HepG2 (cell line): Measurements from ENCODE around the gene FGF16. TPM values are rescaled to one million over a fixed set of nuclear protein-coding genes. Genes with fewer than 3 reads are reported as not detected.

Source experiments
- ATAC-seq: fragments of 200-7000 bp; cut with Tn5 transposase; 3 replicates; pipeline ENCODE4 v1.9.1; 2020; ENCODE audit warnings: mild to moderate bottlenecking, moderate library complexity
- BruUV-seq: library from RNA; stranded (reverse); fragments of 400-500 nt; replicated peaks from 2 replicates; lab custom pipeline; 2021; lab: Mats Ljungman, UMichigan
- CTCF ChIA-PET: fragments of 300-600 bp; formaldehyde crosslinking; extraction: SDS; loops from one replicate; lab custom pipeline; 2021; ENCODE audit warnings: low total read pairs, inconsistent platforms, low intra/inter-chr PET ratio; lab: Yijun Ruan, JAX
- POLR2A ChIA-PET: fragments of 350-600 bp; sonication (Branson Sonifier 250); formaldehyde crosslinking; loops from one replicate; lab custom pipeline; 2020; ENCODE audit warnings: antibody characterized with exemption, inconsistent platforms; lab: Yijun Ruan, JAX
- DNase-seq: peaks from one replicate; pipeline ENCODE4 v3.0.0-alpha.2; 2015; ENCODE audit warnings: low spot score
- FAIRE-seq: peaks from 3 replicates; lab custom pipeline; 2011; peaks lifted over from hg19 to GRCh38; lab: Jason Lieb, UNC
- H2AFZ ChIP-seq: one replicate; pipeline ENCODE4 v1.6.1; 2011; ENCODE audit warnings: low read length, inconsistent platforms
- H3K27ac ChIP-seq: fragments of 300-600 bp; 3 replicates; pipeline ENCODE4 v1.8.0; 2011; ENCODE audit warnings: mixed run types, mild to moderate bottlenecking, mixed read lengths, low read length, inconsistent platforms; ENCODE audit not compliant: insufficient read depth; ENCODE audit errors: extremely low read length
- H3K27me3 ChIP-seq, 2 experiments: fragments of 200-600 bp in 1 of 2; 2 replicates in 1 of 2; 3 replicates in 1 of 2; pipeline versions ENCODE4 v1.6.0 to v1.8.0; 2011; ENCODE audit warnings: low read length in 2 of 2, mild to moderate bottlenecking in 2 of 2, moderate library complexity in 2 of 2, inconsistent platforms in 1 of 2; ENCODE audit not compliant: insufficient read depth in 2 of 2, control insufficient read depth in 1 of 2
- H3K36me3 ChIP-seq, 2 experiments: fragments of 200-600 bp in 1 of 2; replicated peaks in 1 of 2; 2 replicates in 1 of 2; 3 replicates in 1 of 2; pipeline versions ENCODE4 v1.5.1 to v1.8.0; 2011; ENCODE audit warnings: low read length in 2 of 2, inconsistent platforms in 1 of 2; ENCODE audit not compliant: insufficient read depth in 2 of 2, control insufficient read depth in 1 of 2
- H3K4me1 ChIP-seq: 2 replicates; pipeline ENCODE4 v1.5.1; 2012; ENCODE audit warnings: low read length, inconsistent platforms; ENCODE audit not compliant: insufficient read depth
- H3K4me2 ChIP-seq: 2 replicates; pipeline ENCODE4 v1.6.0; 2011; ENCODE audit warnings: low read depth, low read length, inconsistent platforms
- H3K4me3 ChIP-seq, 3 experiments: fragments of 200-600 bp in 1 of 3; sonication (generic), shearing (Covaris generic) in 1 of 3; replicated peaks in 1 of 3; 2 replicates each; pipeline ENCODE4 v1.5.1; 2011 to 2016; ENCODE audit warnings: low read length in 3 of 3, inconsistent platforms in 2 of 3, low read depth in 2 of 3, mild to moderate bottlenecking in 2 of 3, control low read depth in 1 of 3, mixed read lengths in 1 of 3; ENCODE audit not compliant: insufficient read depth in 1 of 3
- H3K79me2 ChIP-seq: one replicate; pipeline ENCODE4 v1.6.1; 2011; ENCODE audit warnings: low read length, inconsistent platforms; ENCODE audit not compliant: insufficient read depth
- H3K9ac ChIP-seq: 2 replicates; pipeline ENCODE4 v1.6.0; 2011; ENCODE audit warnings: mild to moderate bottlenecking, low read depth, low read length, inconsistent platforms; ENCODE audit not compliant: insufficient read depth
- H3K9me3 ChIP-seq: 2 replicates; pipeline ENCODE4 v1.5.1; 2012; ENCODE audit warnings: mild to moderate bottlenecking, low read length
- H4K20me1 ChIP-seq: 2 replicates; pipeline ENCODE4 v1.6.0; 2011; ENCODE audit warnings: inconsistent platforms, mild to moderate bottlenecking, low read length, moderate library complexity; ENCODE audit not compliant: insufficient read depth
- BHLHE40 ChIP-seq: IDR thresholded peaks from 2 replicates; pipeline ENCODE4 v1.6.1; 2011; ENCODE audit warnings: low read length, improper control_type of control experiment
- BRCA1 ChIP-seq: sonication (generic); formaldehyde crosslinking; IDR thresholded peaks from 2 replicates; pipeline ENCODE4 v1.4.0; 2020; ENCODE audit warnings: missing genetic modification reagents
- HOXA7 ChIP-seq: sonication (generic); formaldehyde crosslinking; IDR thresholded peaks from 2 replicates; pipeline ENCODE4 v1.8.1; 2022; ENCODE audit warnings: mild to moderate bottlenecking, missing genetic modification reagents, moderate library complexity
- KDM5A ChIP-seq: fragments of 200-600 bp; sonication (generic); IDR thresholded peaks from 2 replicates; pipeline ENCODE4 v1.7.0; 2018; ENCODE audit warnings: antibody characterized with exemption, mild to moderate bottlenecking, low read length, borderline replicate concordance
- MBD4 ChIP-seq: IDR thresholded peaks from 2 replicates; pipeline ENCODE4 v1.6.1; 2012; ENCODE audit warnings: low read length, inconsistent platforms, borderline replicate concordance
- NFRKB ChIP-seq: fragments of 450-650 bp; IDR thresholded peaks from 2 replicates; pipeline ENCODE4 v1.6.1; 2017
- NFYB ChIP-seq: sonication (generic); formaldehyde crosslinking; IDR thresholded peaks from 2 replicates; pipeline ENCODE4 v1.4.0; 2020; ENCODE audit warnings: missing genetic modification reagents
- RELA ChIP-seq: sonication (generic); formaldehyde crosslinking; IDR thresholded peaks from 2 replicates; pipeline ENCODE4 v1.4.0; 2020; ENCODE audit warnings: missing genetic modification reagents
- ZBTB7A ChIP-seq: sonication (generic); formaldehyde crosslinking; IDR thresholded peaks from 2 replicates; pipeline ENCODE4 v1.8.0; 2022; ENCODE audit warnings: mild to moderate bottlenecking, missing genetic modification reagents
- ZNF101 ChIP-seq: sonication (generic); formaldehyde crosslinking; IDR thresholded peaks from 2 replicates; pipeline ENCODE4 v1.4.0; 2020; ENCODE audit warnings: mild to moderate bottlenecking, low read depth, missing genetic modification reagents, borderline replicate concordance
- ZNF256 ChIP-seq: sonication (generic); formaldehyde crosslinking; conservative IDR thresholded peaks from 2 replicates; pipeline ENCODE4 v1.4.0; 2020; ENCODE audit warnings: missing genetic modification reagents
- ZNF343 ChIP-seq: sonication (generic); formaldehyde crosslinking; IDR thresholded peaks from 2 replicates; pipeline ENCODE4 v1.4.0; 2020; ENCODE audit warnings: mild to moderate bottlenecking, missing genetic modification reagents
- ZNF672 ChIP-seq: sonication (generic); formaldehyde crosslinking; IDR thresholded peaks from 2 replicates; pipeline ENCODE4 v1.8.1; 2022; ENCODE audit warnings: missing genetic modification reagents
- ZNF766 ChIP-seq: sonication (generic); formaldehyde crosslinking; IDR thresholded peaks from 2 replicates; pipeline ENCODE4 v1.5.0; 2020; ENCODE audit warnings: missing genetic modification reagents, borderline replicate concordance
- WGBS: methylation state at CpG from one replicate; pipeline ENCODE4 v1.1.6; 2017; ENCODE audit warnings: low lambda C conversion rate; 5-methylcytosine and 5-hydroxymethylcytosine counted together
- in situ Hi-C: cut with HindIII; loops from 2 replicates; pipeline ENCODE4 v1.10.0; 2017; ENCODE audit warnings: low pct_unique_long_range_greater_than_20kb; ENCODE audit not compliant: extremely low pct_ligation_motif_present
- intact Hi-C: fragments of 100-400 bp; cut with micrococcal nuclease; formaldehyde crosslinking; loops from one replicate; pipeline ENCODE4 v1.10.0; 2022; ENCODE audit not compliant: unreplicated experiment
- polyA plus RNA-seq, 8 experiments: library from polyadenylated mRNA; depleted of rRNA in 3 of 8; stranded (reverse) in 7 of 8; unstranded in 1 of 8; fragments of >200 nt; fragmentation: Illumina TruSeq in 4 of 8; extraction: Trizol in 4 of 8; gene quantifications; 2 replicates each; pipeline versions ENCODE4 v1.2.1 to v1.2.3, GENCODE V29; 2011 to 2016; ENCODE audit warnings: low read depth in 4 of 8, missing spikeins in 1 of 8, mixed read lengths in 1 of 8; ENCODE audit not compliant: insufficient read depth in 1 of 8
- total RNA-seq, 5 experiments: library from RNA; depleted of rRNA; stranded (reverse); fragments of >200 nt; fragmentation: Illumina TruSeq; extraction: Trizol; gene quantifications; 2 replicates each; pipeline ENCODE4 v1.2.3, GENCODE V29; 2016; ENCODE audit warnings: low read depth in 1 of 5
- TF ChIP-seq, protein P1 (sequence below): sonication (generic); formaldehyde crosslinking; IDR thresholded peaks from 2 replicates; pipeline ENCODE4 v1.8.0; 2022; ENCODE audit warnings: mild to moderate bottlenecking, missing genetic modification reagents

The FGF16 gene
- total and polyA plus RNA-seq, 2 of the 13 experiments (the other 11 are each of a cell fraction or from before 2014, with no cell fraction given): not detected

DNA sequence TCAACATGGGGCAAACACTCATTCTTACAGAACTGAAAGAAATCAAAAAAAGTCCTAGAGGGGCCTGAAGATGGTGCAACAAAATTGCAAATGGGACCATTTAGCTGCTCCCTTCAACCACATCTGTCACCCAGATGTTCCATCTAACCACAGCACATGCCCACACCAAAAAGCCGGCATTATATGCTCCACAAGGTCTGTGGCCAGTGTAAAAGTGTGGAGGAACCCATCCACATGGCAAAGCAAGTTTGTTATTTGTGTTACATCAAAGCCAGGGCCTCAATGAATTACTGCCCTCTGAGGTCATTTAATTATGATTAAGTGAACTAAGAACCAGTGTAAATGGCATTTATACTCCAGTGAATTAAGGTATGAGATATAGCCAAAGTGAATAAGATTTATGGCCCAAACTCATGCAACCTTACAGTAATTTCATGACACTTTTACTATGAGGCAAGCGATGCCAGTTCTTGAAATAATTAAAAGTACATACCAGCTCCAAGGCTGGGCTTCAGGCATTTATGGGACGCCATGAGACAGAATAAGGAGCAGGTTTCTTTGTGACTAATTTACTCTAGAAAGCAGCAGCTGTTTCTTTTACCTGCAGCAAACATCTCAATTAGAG, 48.7 kb upstream of the FGF16 start:
- TF ChIP-seq, protein P1, sequence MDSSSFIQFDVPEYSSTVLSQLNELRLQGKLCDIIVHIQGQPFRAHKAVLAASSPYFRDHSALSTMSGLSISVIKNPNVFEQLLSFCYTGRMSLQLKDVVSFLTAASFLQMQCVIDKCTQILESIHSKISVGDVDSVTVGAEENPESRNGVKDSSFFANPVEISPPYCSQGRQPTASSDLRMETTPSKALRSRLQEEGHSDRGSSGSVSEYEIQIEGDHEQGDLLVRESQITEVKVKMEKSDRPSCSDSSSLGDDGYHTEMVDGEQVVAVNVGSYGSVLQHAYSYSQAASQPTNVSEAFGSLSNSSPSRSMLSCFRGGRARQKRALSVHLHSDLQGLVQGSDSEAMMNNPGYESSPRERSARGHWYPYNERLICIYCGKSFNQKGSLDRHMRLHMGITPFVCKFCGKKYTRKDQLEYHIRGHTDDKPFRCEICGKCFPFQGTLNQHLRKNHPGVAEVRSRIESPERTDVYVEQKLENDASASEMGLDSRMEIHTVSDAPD: no peak
- no peak for TF ChIP-seq BHLHE40
- TF ChIP-seq KDM5A: no peak
- no peak for TF ChIP-seq RELA (CRISPR knock-in tag)
- no peak for TF ChIP-seq NFRKB
- no peak for TF ChIP-seq ZNF672 (CRISPR knock-in tag)
- TF ChIP-seq MBD4: no peak
- no peak for TF ChIP-seq NFYB (CRISPR knock-in tag)
- no peak for TF ChIP-seq HOXA7 (CRISPR knock-in tag)
- no peak for TF ChIP-seq BRCA1 (CRISPR knock-in tag)
- TF ChIP-seq ZBTB7A (CRISPR knock-in tag): no peak
- no peak for TF ChIP-seq ZNF256 (CRISPR knock-in tag)
- no peak for TF ChIP-seq ZNF343 (CRISPR knock-in tag)
- TF ChIP-seq ZNF101 (CRISPR knock-in tag): no peak
- no peak for TF ChIP-seq ZNF766 (CRISPR knock-in tag)

More for the DNA sequence above, 48.7 kb upstream of the FGF16 start:
- in situ Hi-C loops (no loop called here), intact Hi-C loops (no loop called here)
- ATAC-seq (no peak), DNase-seq (no peak), FAIRE-seq (no peak)
- no peaks in the 10 kb centered on the region for H3K36me3 ChIP-seq
- H3K4me3 ChIP-seq: no peak overlapping the region
- no peak overlapping the region for H3K4me2 ChIP-seq
- BruUV-seq: no TSS peak
- H3K4me1 ChIP-seq: no peaks in the 10 kb centered on the region
- POLR2A ChIA-PET: no interaction called here
- H3K9ac ChIP-seq: no peak overlapping the region
- no peaks in the 10 kb centered on the region for H3K79me2 ChIP-seq
- no peaks in the 10 kb centered on the region for H3K27me3 ChIP-seq
- CTCF ChIA-PET: no interaction called here
- WGBS: 0% methylated on average over 2 of the region's 3 CpGs
- no peaks in the 10 kb centered on the region for H3K9me3 ChIP-seq
- no peak overlapping the region for H2AFZ ChIP-seq
- H3K27ac ChIP-seq: no peak overlapping the region
- no peaks in the 10 kb centered on the region for H4K20me1 ChIP-seq
